GM15510 (cell line): ENCODE data around the gene SORCS2.

Experiments
- POLR2A ChIP-seq: IDR thresholded peaks from 3 replicates; pipeline ENCODE4 v1.6.1; 2011; ENCODE audit warnings: borderline replicate concordance; ENCODE audit not compliant: insufficient read length; ENCODE audit errors: extremely low read depth

SORCS2 gene

GRCh38 chr4:7328913-7329638 lies 136.7 kb downstream of the SORCS2 start:
- no peak for TF ChIP-seq POLR2A

- TF ChIP-seq POLR2A = no peak
Observed at GRCh38 chr4:7330031-7330596, 137.8 kb downstream of the SORCS2 start.

- TF ChIP-seq POLR2A = no peak
Observed at GRCh38 chr4:7330811-7331681, 138.7 kb downstream of the SORCS2 start.

- TF ChIP-seq POLR2A = no peak
Observed at GRCh38 chr4:7331682-7332000, 139.3 kb downstream of the SORCS2 start.

GRCh38 chr4:7332216-7333023 lies 140.1 kb downstream of the SORCS2 start:
- no peak for TF ChIP-seq POLR2A

- TF ChIP-seq POLR2A = no peak
Observed at GRCh38 chr4:7333024-7333780, 140.9 kb downstream of the SORCS2 start.

- no peak for TF ChIP-seq POLR2A
Observed at GRCh38 chr4:7333801-7334421, 141.6 kb downstream of the SORCS2 start.

GRCh38 chr4:7334521-7335275 lies 142.4 kb downstream of the SORCS2 start:
- TF ChIP-seq POLR2A = no peak

- TF ChIP-seq POLR2A = no peak
Observed at GRCh38 chr4:7335344-7336066, 143.2 kb downstream of the SORCS2 start.

- TF ChIP-seq POLR2A = no peak
Observed at GRCh38 chr4:7336067-7336569, 143.8 kb downstream of the SORCS2 start.

- TF ChIP-seq POLR2A = no peak
Observed at GRCh38 chr4:7336732-7337131, 144.4 kb downstream of the SORCS2 start.
